ENCODE measurements around the gene GARIN5B.

GARIN5B gene

DNA sequence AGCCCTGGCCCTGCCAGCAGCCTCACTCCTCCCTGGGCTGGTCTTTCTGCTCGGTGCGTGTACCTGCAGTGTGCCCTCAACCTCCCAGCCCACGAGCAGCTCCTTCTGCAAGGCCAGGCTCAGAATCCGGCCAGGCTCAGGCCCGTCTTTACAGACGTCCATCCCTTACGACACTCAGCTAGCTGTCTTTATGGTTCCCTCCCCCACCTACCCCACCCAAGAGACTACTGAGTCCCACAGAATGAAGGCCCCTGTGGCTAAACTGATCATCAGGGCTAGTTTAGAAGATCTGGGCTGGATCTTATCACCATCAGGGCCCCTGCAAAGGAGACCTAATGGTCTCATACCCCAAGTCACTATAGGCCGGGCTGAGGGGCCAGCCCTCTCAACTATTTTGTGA, 48.7 kb downstream of the GARIN5B start:
- no peak for DNase-seq (ENCODE audit: extremely low spot score)
- CTCF ChIA-PET = interaction anchor here (7.7 kb wide), 1 partner anchor 12 kb away, joined by 42 read pairs; no protein-coding TSS in a partner anchor
- POLR2A ChIA-PET = no interaction called here
- TF ChIP-seq, protein P1, sequence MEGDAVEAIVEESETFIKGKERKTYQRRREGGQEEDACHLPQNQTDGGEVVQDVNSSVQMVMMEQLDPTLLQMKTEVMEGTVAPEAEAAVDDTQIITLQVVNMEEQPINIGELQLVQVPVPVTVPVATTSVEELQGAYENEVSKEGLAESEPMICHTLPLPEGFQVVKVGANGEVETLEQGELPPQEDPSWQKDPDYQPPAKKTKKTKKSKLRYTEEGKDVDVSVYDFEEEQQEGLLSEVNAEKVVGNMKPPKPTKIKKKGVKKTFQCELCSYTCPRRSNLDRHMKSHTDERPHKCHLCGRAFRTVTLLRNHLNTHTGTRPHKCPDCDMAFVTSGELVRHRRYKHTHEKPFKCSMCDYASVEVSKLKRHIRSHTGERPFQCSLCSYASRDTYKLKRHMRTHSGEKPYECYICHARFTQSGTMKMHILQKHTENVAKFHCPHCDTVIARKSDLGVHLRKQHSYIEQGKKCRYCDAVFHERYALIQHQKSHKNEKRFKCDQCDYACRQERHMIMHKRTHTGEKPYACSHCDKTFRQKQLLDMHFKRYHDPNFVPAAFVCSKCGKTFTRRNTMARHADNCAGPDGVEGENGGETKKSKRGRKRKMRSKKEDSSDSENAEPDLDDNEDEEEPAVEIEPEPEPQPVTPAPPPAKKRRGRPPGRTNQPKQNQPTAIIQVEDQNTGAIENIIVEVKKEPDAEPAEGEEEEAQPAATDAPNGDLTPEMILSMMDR (IDR thresholded peaks at IDR 0.05; ENCODE audit: control extremely low read depth, extremely low read depth, low read depth, missing control alignments) = no peak

GRCh38 chr19:55312621-55313512, 50.2 kb downstream of the GARIN5B start:
- no peak for DNase-seq (ENCODE audit: extremely low spot score)
- TF ChIP-seq, protein P1 (IDR thresholded peaks at IDR 0.05; ENCODE audit: control extremely low read depth, extremely low read depth, low read depth, missing control alignments) = no peak
- CTCF ChIA-PET = interaction anchor here (7.7 kb wide), 1 partner anchor 11 kb away, joined by 42 read pairs; no protein-coding TSS in a partner anchor
- POLR2A ChIA-PET = interaction anchor here (0.6 kb wide), 1 partner anchor 92 kb away, joined by 3 read pairs; no protein-coding TSS in a partner anchor

DNA sequence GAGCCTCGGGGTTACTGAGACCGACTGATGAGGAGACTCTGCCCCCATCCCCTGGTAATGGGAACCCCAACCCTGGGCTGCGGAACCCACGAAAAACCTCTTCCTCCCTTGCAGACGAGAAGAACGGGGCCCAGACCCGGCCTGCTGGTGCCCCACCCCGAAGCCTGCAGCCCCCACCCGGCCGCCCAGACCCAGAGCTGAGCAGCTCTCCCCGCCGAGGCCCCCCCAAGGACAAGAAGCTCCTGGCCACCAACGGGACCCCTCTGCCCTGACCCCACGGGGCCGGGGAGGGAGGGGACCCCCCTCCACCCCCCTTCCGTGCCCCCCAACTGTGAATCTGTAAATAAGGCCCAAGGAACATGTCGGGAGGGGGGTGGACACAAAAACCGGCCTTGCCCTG, 51.3 kb downstream of the GARIN5B start:
- ChIA-PET CTCF (interaction anchor here (7.7 kb wide), 1 partner anchor 10 kb away, joined by 42 read pairs; no protein-coding TSS in a partner anchor), POLR2A (no interaction called here)
- TF ChIP-seq, protein P1 (IDR thresholded peaks at IDR 0.05; ENCODE audit: control extremely low read depth, extremely low read depth, low read depth, missing control alignments) = no peak
- DNase-seq (ENCODE audit: extremely low spot score) = no peak

DNA sequence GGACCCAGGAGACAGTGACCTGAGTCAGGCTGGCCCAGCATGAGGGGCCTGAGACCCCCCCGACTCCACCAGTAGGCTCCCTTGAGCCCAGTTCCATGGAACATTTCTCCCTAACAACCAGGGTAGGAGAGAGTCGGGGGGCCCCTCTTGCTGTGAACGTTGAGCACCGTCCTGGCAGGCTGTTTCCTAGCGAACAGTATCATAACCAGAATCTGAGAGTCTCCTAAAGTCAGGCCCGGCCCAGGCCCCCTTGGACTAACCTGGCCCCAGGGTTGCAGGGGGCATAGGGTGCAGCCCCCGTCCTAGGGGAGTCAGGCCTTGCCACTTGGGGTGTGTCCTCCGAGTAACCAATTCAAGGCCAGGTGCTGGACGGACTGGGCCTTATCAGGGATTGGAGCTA, 51.7 kb downstream of the GARIN5B start:
- no peak for DNase-seq (ENCODE audit: extremely low spot score)
- TF ChIP-seq, protein P1 (IDR thresholded peaks at IDR 0.05; ENCODE audit: control extremely low read depth, extremely low read depth, low read depth, missing control alignments) = no peak
- ChIA-PET POLR2A (no interaction called here), CTCF (interaction anchor here (7.7 kb wide), 1 partner anchor 9 kb away, joined by 42 read pairs; no protein-coding TSS in a partner anchor)

DNA sequence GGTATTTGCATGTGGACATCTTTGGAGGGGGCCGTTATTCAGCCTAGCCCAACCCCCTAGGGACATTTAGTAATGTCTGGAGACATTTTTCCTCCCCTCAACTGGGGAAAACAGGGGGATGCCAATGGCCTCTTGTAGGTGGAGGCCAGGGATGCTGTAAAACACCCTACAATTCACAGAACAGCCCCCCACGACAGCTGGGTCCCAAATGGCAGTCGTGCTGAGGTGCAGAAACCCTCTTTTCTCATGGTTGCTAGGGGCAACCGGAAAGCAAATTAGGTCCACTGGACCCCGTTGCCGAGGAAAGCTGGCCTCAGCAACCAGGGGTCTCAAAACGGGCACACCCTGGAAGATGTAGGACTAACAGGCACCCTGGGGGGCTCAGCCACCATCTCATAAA, 52.6 kb downstream of the GARIN5B start:
- DNase-seq (ENCODE audit: extremely low spot score) = no peak
- ChIA-PET POLR2A (no interaction called here), CTCF (interaction anchor here (7.7 kb wide), 1 partner anchor 8 kb away, joined by 42 read pairs; no protein-coding TSS in a partner anchor)
- TF ChIP-seq, protein P1 (IDR thresholded peaks at IDR 0.05; ENCODE audit: control extremely low read depth, extremely low read depth, low read depth, missing control alignments) = no peak

- TF ChIP-seq, protein P1 (IDR thresholded peaks at IDR 0.05; ENCODE audit: control extremely low read depth, extremely low read depth, low read depth, missing control alignments) = no peak
- no peak for DNase-seq (ENCODE audit: extremely low spot score)
- CTCF ChIA-PET = interaction anchor here (7.7 kb wide), 1 partner anchor 7 kb away, joined by 42 read pairs; no protein-coding TSS in a partner anchor
- POLR2A ChIA-PET = no interaction called here
These were observed 53.6 kb downstream of the GARIN5B start for GRCh38 chr19:55309448-55309847.

All from GM10248 (cell line).